MM.1S (cell line): Measurements from ENCODE around the gene TMPRSS12.

Experiments
- DNase-seq: peaks from one replicate; pipeline ENCODE4 v3.0.0-alpha.2; 2015
- H2AFZ ChIP-seq: fragments of 300-600 bp; sonication (generic); 2 replicates; pipeline ENCODE4 v1.6.0; 2016; ENCODE audit warnings: antibody characterized with exemption, low read length
- H3F3A ChIP-seq: fragments of 300-600 bp; sonication (generic); 2 replicates; pipeline ENCODE4 v1.6.1; 2016; ENCODE audit warnings: mild to moderate bottlenecking, antibody characterized with exemption, low read length, moderate library complexity, mixed read lengths; ENCODE audit not compliant: insufficient read depth
- H3K27ac ChIP-seq: fragments of 300-600 bp; sonication (generic); 2 replicates; pipeline ENCODE4 v1.5.1; 2016; ENCODE audit warnings: mild to moderate bottlenecking, low read length
- H3K27me3 ChIP-seq: fragments of 300-600 bp; sonication (generic); replicated peaks from 2 replicates; pipeline ENCODE4 v1.6.0; 2016; ENCODE audit warnings: low read length; ENCODE audit not compliant: insufficient read depth
- H3K36me3 ChIP-seq: fragments of 300-600 bp; sonication (generic); replicated peaks from 2 replicates; pipeline ENCODE4 v1.6.1; 2016; ENCODE audit warnings: mild to moderate bottlenecking, low read length, mixed read lengths; ENCODE audit not compliant: insufficient read depth
- H3K4me1 ChIP-seq: fragments of 300-600 bp; sonication (generic); 2 replicates; pipeline ENCODE4 v1.6.1; 2016; ENCODE audit warnings: low read length, mixed read lengths
- H3K4me2 ChIP-seq: fragments of 300-600 bp; sonication (generic); 2 replicates; pipeline ENCODE4 v1.6.0; 2016; ENCODE audit warnings: low read depth, low read length
- H3K4me3 ChIP-seq: fragments of 300-600 bp; sonication (generic); 2 replicates; pipeline ENCODE4 v1.5.1; 2016; ENCODE audit warnings: low read length, mixed read lengths
- H3K79me2 ChIP-seq: fragments of 300-600 bp; sonication (generic); 2 replicates; pipeline ENCODE4 v1.6.1; 2016; ENCODE audit warnings: mixed run types, low read length, mixed read lengths
- H3K9ac ChIP-seq: fragments of 300-600 bp; sonication (generic); 2 replicates; pipeline ENCODE4 v1.6.1; 2016; ENCODE audit warnings: low read length, mixed read lengths
- H3K9me2 ChIP-seq: fragments of 300-600 bp; sonication (generic); replicated peaks from 2 replicates; pipeline ENCODE4 v1.6.1; 2016; ENCODE audit warnings: mild to moderate bottlenecking, low read length, mixed read lengths; ENCODE audit not compliant: insufficient read depth
- H3K9me3 ChIP-seq: fragments of 300-600 bp; sonication (generic); replicated peaks from 2 replicates; pipeline ENCODE4 v1.6.1; 2016; ENCODE audit warnings: mild to moderate bottlenecking, low read length, mixed read lengths; ENCODE audit not compliant: insufficient read depth
- H4K20me1 ChIP-seq: fragments of 300-600 bp; sonication (generic); 2 replicates; pipeline ENCODE4 v1.6.1; 2016; ENCODE audit warnings: mild to moderate bottlenecking, low read length, moderate library complexity, mixed read lengths; ENCODE audit not compliant: insufficient read depth
- EZH2 ChIP-seq: fragments of 300-600 bp; sonication (generic); optimal IDR thresholded peaks from 2 replicates; pipeline ENCODE3; 2017; ENCODE audit warnings: low read depth, mild to moderate bottlenecking, antibody characterized with exemption, low read length, mixed read lengths
- EZH2phosphoT487 ChIP-seq: fragments of 300-600 bp; sonication (generic); IDR thresholded peaks from 2 replicates; pipeline ENCODE4 v1.6.1; 2018; ENCODE audit warnings: antibody characterized with exemption, low read length
- TF ChIP-seq, protein P1 (sequence below): fragments of 300-600 bp; sonication (generic); IDR thresholded peaks from 2 replicates; pipeline ENCODE4 v1.5.1; 2016; ENCODE audit warnings: antibody characterized with exemption, low read length, mixed read lengths

Gene TMPRSS12

DNA sequence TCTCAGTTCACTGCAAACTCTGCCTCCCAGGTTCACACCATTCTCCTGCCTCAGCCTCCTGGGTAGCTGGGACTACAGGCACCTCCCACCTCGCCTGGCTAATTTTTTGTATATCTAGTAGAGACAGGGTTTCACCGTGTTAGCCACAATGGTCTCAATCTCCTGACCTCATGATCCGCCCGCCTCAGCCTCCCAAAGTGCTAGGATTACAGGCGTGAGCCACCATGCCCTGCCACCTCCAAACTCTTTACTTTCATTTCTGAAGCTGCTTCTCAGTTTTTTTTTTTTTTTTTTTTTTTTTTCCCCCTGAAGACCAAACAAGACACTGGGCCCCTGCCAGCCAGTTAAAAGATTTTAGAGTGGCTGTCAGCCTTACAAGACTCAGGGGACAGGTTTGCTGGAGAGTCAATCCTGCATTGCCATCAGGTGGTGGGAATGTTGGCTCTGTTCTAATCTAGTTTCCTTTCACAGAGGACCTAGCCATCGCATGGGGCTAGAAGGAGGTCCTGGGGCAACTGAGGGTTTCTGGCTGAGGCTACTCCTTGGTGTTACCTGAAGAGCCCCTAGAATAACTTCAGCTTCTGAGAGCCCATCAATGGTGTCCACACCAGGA lies 72.3 kb downstream of the TMPRSS12 start:
- no peak for DNase-seq

DNA sequence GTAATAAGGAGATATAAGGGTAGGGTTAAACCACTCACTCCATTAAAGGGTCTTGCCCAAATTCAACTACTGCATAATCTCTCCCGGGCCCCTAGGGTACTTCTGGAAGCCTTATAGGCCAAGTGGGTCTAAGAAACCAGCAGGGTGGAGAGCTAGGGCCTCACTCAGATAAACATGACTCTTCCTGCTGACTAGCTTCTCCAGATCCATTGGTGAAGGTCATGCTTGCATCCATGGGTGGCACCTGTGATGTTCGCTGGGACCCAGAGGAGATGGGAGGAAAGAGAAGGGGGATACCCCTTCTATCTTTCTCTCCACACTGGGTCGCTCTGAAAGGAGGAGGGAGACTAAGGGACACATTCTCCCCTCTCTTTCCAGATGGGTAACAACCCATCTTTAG lies 73.6 kb downstream of the TMPRSS12 start:
- no peak for DNase-seq
- Histone ChIP-seq H3K9me3 (no peaks in the 10 kb centered on the region), H4K20me1 (no peaks in the 10 kb centered on the region)

More for the DNA sequence above, 72.3 kb downstream of the TMPRSS12 start:
- Histone ChIP-seq H3K9me3 (no peaks in the 10 kb centered on the region), H3K27ac (no peak overlapping the region), H3K36me3 (no peaks in the 10 kb centered on the region), H3K79me2 (peaks cover 4% of the 10 kb centered on the region), H2AFZ (no peak overlapping the region), H3K9me2 (no peaks in the 10 kb centered on the region), H4K20me1 (no peaks in the 10 kb centered on the region), H3F3A (peaks cover 16% of the 10 kb centered on the region), H3K4me1 (peaks cover 22% of the 10 kb centered on the region), H3K4me3 (no peak overlapping the region), H3K4me2 (no peak overlapping the region), H3K9ac (no peak overlapping the region), H3K27me3 (no peaks in the 10 kb centered on the region)
- TF ChIP-seq EZH2phosphoT487 = no peak
- TF ChIP-seq EZH2 = no peak
- TF ChIP-seq, protein P1, sequence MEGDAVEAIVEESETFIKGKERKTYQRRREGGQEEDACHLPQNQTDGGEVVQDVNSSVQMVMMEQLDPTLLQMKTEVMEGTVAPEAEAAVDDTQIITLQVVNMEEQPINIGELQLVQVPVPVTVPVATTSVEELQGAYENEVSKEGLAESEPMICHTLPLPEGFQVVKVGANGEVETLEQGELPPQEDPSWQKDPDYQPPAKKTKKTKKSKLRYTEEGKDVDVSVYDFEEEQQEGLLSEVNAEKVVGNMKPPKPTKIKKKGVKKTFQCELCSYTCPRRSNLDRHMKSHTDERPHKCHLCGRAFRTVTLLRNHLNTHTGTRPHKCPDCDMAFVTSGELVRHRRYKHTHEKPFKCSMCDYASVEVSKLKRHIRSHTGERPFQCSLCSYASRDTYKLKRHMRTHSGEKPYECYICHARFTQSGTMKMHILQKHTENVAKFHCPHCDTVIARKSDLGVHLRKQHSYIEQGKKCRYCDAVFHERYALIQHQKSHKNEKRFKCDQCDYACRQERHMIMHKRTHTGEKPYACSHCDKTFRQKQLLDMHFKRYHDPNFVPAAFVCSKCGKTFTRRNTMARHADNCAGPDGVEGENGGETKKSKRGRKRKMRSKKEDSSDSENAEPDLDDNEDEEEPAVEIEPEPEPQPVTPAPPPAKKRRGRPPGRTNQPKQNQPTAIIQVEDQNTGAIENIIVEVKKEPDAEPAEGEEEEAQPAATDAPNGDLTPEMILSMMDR = no peak

DNA sequence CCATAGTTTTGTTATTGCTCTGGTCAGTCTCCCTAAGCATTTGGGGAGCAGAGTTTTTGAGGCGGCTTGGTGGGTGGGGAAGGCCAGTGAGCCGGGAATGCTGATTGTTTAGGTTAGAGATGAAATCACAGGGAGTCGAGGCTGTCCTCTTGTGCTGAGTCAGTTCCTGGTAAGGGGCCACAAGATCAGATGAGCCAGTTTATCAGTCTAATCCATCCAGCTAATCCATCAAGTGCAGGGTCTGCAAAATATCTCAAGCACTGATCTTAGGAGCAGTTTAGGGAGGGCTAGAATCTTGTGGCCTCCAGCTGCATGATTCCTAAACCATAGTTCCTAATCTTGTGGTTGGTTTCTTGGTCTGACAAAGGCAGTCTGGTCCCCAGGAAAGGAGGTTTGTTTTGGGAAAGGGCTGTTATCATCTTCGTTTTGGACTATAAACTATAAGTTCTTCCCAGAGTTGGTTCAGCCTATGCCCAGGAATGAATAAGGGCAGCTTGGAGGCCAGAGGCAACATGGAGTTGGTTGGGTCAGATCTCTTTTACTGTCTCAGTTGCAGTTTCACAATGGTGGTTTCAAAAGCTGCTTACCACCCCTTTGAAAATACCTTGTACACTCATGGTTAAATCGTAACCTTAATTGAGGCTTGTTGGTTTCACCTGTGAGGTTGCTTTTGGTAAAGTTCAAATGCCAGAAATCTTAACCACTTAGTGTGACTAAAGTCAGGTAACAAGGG lies 76.0 kb downstream of the TMPRSS12 start:
- no peaks in the 10 kb centered on the region for H3K27me3 ChIP-seq
- no peak overlapping the region for H3K4me3 ChIP-seq
- H3K9ac ChIP-seq = no peak overlapping the region
- H3K79me2 ChIP-seq = peaks cover 32% of the 10 kb centered on the region
- H3K27ac ChIP-seq = peak overlapping the region; percentile 80
- H3K9me3 ChIP-seq = no peaks in the 10 kb centered on the region
- H3K36me3 ChIP-seq = no peaks in the 10 kb centered on the region
- H3K4me2 ChIP-seq = peak overlapping the region; percentile 33; the same call in 1 of the 2 replicates
- DNase-seq = peak; percentile 93
- 0 out of 2 replicates have a peak overlapping the region, but pooled peaks have one; percentile 20 for H2AFZ ChIP-seq
- peaks cover 30% of the 10 kb centered on the region for H3K4me1 ChIP-seq
- TF ChIP-seq EZH2phosphoT487 (no peak), EZH2 (no peak)
- TF ChIP-seq, protein P1 = no peak
- no peaks in the 10 kb centered on the region for H4K20me1 ChIP-seq
- H3K9me2 ChIP-seq = no peaks in the 10 kb centered on the region
- peaks cover 52% of the 10 kb centered on the region for H3F3A ChIP-seq

More for the DNA sequence above, 73.6 kb downstream of the TMPRSS12 start:
- TF ChIP-seq EZH2phosphoT487 (no peak), EZH2 (no peak)
- TF ChIP-seq, protein P1 = no peak
- H2AFZ ChIP-seq = no peak overlapping the region
- peaks cover 30% of the 10 kb centered on the region for H3K4me1 ChIP-seq
- H3K79me2 ChIP-seq = peaks cover 17% of the 10 kb centered on the region
- H3K4me2 ChIP-seq = no peak overlapping the region
- no peak overlapping the region for H3K27ac ChIP-seq
- H3K27me3 ChIP-seq = no peaks in the 10 kb centered on the region
- no peak overlapping the region for H3K4me3 ChIP-seq
- H3K9ac ChIP-seq = no peak overlapping the region
- peaks cover 28% of the 10 kb centered on the region for H3F3A ChIP-seq
- H3K9me2 ChIP-seq = no peaks in the 10 kb centered on the region
- H3K36me3 ChIP-seq = no peaks in the 10 kb centered on the region
